GM12892 (cell line): Measurements from ENCODE around the gene MACROD2.

ENCODE experiments used
- POLR2A ChIP-seq: IDR thresholded peaks from 2 replicates; pipeline ENCODE4 v1.6.1; 2011; ENCODE audit warnings: low read depth, low read length, control low read depth
- TAF1 ChIP-seq: IDR thresholded peaks from 2 replicates; pipeline ENCODE4 v1.6.1; 2011; ENCODE audit warnings: low read depth, mild to moderate bottlenecking, control low read depth, low read length, borderline replicate concordance

DNA sequence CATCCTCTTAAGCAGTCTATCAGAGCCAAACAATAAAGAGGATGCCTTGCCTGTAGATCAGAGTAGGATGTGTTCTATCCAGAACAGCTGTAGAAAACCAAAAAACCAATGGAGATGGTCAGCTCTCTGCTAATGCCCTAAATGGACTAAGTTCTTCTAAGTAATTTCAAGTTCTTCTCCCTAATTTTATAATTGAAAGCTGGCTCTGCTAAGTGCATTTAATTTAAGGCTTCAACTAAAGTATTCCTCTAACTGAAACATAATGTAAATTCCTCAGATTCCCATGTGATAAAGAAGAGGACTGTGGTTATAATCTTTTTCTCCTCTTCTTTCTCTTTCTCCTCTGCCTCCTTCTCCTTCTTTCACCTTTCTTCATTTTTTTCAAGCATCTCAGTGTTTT, 1868.4 kb downstream of the MACROD2 start:
- no peak for TF ChIP-seq POLR2A
- no peak for TF ChIP-seq TAF1
